Dendritic cell treated with granulocyte-macrophage colony-stimulating factor and Interleukin-4, amounts not matched to agents 40 ng/mL and 50 ng/mL, for 4 days (primary cell): Measurements from ENCODE around the gene MMP20.

Source experiments
- H3K27ac Mint-ChIP-seq: one replicate; pipeline ENCODE4 v1.8.0; 2022; ENCODE audit warnings: mild to moderate bottlenecking, mixed read lengths
- H3K27me3 Mint-ChIP-seq: one replicate; pipeline ENCODE4 v1.8.0; 2022; ENCODE audit warnings: mild to moderate bottlenecking, mixed read lengths
- H3K36me3 Mint-ChIP-seq: one replicate; pipeline ENCODE4 v1.8.0; 2022; ENCODE audit warnings: low read depth, mixed read lengths
- H3K4me1 Mint-ChIP-seq: one replicate; pipeline ENCODE4 v1.8.0; 2022; ENCODE audit warnings: low read depth, mixed read lengths
- H3K4me3 Mint-ChIP-seq: one replicate; pipeline ENCODE4 v1.8.0; 2022; ENCODE audit warnings: mild to moderate bottlenecking, moderate library complexity, mixed read lengths
- H3K9me3 Mint-ChIP-seq: one replicate; pipeline ENCODE4 v1.8.0; 2022; ENCODE audit warnings: mixed read lengths
- intact Hi-C: fragments of 100-400 bp; cut with micrococcal nuclease; formaldehyde crosslinking; loops from one replicate; pipeline ENCODE4 v1.15.0; 2022

MMP20 gene

GRCh38 chr11:102615077-102615893 is 9.8 kb downstream of the MMP20 start:
- H3K27me3 Mint-ChIP-seq, result no peaks in the 10 kb centered on the region
- H3K9me3 Mint-ChIP-seq, result no peaks in the 10 kb centered on the region
- H3K27ac Mint-ChIP-seq, result no peak overlapping the region
- H3K4me1 Mint-ChIP-seq, result no peaks in the 10 kb centered on the region
- no peaks in the 10 kb centered on the region for H3K36me3 Mint-ChIP-seq
- H3K4me3 Mint-ChIP-seq, result no peak overlapping the region
- intact Hi-C loops, result loop anchor here (10.0 kb wide), 1 partner anchor 260 kb away; no protein-coding TSS in a partner anchor

- Mint-ChIP-seq H3K27me3 (no peaks in the 10 kb centered on the region), H3K36me3 (no peaks in the 10 kb centered on the region), H3K27ac (no peak overlapping the region), H3K9me3 (no peaks in the 10 kb centered on the region), H3K4me3 (no peak overlapping the region), H3K4me1 (no peaks in the 10 kb centered on the region)
- intact Hi-C loops, result loop anchor here (10.0 kb wide), 1 partner anchor 260 kb away; no protein-coding TSS in a partner anchor
Measured at GRCh38 chr11:102614485-102614884, 10.6 kb downstream of the MMP20 start.

DNA sequence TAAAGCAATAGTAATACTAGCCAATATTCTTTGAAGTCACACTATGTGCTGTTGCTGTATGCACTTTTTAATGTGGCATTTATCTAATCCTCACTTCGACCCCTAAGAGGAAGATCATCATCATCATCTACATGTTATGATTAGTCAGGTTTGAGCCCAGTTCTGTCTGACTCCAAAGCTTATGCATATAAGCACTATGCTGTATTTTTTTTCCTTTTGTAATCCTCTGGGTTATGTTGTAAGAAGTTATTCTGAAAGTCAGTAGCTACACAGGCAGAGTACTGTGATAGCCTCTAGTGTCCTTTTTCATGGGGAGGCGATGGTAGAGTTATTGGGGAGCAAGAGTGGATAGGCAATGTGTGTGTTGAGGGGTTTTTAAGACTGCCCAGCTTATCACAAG is 11.1 kb downstream of the MMP20 start:
- Mint-ChIP-seq H3K4me1 (no peaks in the 10 kb centered on the region), H3K4me3 (no peak overlapping the region), H3K27me3 (no peaks in the 10 kb centered on the region), H3K9me3 (no peaks in the 10 kb centered on the region), H3K27ac (no peak overlapping the region), H3K36me3 (no peaks in the 10 kb centered on the region)
- intact Hi-C loops, result loop anchor here (10.0 kb wide), 1 partner anchor 259 kb away; no protein-coding TSS in a partner anchor

GRCh38 chr11:102613450-102613849 is 11.7 kb downstream of the MMP20 start:
- Mint-ChIP-seq H3K36me3 (no peaks in the 10 kb centered on the region), H3K4me3 (no peak overlapping the region), H3K4me1 (no peaks in the 10 kb centered on the region), H3K27me3 (no peaks in the 10 kb centered on the region), H3K27ac (no peak overlapping the region), H3K9me3 (no peaks in the 10 kb centered on the region)
- intact Hi-C loops, result loop anchor here (10.0 kb wide), 1 partner anchor 259 kb away; no protein-coding TSS in a partner anchor

DNA sequence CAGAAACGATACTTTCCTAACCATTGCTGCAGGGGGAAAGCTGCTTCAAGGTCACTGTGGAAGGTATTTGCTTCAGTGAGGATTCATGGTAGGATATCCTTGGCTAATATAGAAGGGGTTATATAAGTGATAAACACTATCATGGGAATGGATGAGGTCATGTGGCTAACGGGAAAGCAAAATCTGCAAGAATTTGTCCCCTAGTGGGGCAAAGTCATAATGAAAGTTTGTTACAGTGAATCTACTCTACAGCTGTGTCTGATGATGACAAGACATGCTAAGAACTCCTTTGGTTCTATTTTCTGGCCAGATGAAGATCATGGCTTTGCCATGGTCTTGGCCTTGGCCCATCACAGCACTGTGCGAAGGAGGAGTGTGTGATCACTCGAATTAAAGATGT is 13.8 kb downstream of the MMP20 start:
- H3K36me3 Mint-ChIP-seq, result no peaks in the 10 kb centered on the region
- no peaks in the 10 kb centered on the region for H3K4me1 Mint-ChIP-seq
- H3K4me3 Mint-ChIP-seq, result no peak overlapping the region
- no peaks in the 10 kb centered on the region for H3K9me3 Mint-ChIP-seq
- intact Hi-C loops, result loop anchor here (10.0 kb wide), 1 partner anchor 256 kb away; no protein-coding TSS in a partner anchor
- H3K27me3 Mint-ChIP-seq, result no peaks in the 10 kb centered on the region
- H3K27ac Mint-ChIP-seq, result no peak overlapping the region

DNA sequence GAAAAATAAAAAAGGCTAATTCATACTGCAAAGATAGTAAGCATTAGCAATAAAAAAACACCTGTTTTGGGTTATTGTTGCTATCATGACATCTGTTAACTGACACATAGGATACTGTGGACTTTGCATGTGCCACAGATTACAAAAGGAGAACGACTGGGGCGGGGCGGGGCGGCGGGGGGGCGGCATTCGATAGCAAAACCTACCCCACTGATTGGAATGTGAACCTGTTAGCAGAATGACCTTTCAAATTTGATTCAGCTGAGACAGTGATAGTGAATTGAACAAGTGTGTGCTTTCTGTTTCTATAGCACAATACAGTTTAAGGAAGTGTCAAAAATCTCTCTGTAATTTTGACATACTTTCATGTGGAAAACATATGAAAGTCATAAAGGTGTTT is 14.9 kb downstream of the MMP20 start:
- H3K4me1 Mint-ChIP-seq, result no peaks in the 10 kb centered on the region
- H3K9me3 Mint-ChIP-seq, result no peaks in the 10 kb centered on the region
- intact Hi-C loops, result loop anchor here (10.0 kb wide), 1 partner anchor 255 kb away; no protein-coding TSS in a partner anchor
- no peak overlapping the region for H3K27ac Mint-ChIP-seq
- no peak overlapping the region for H3K4me3 Mint-ChIP-seq
- no peaks in the 10 kb centered on the region for H3K27me3 Mint-ChIP-seq
- H3K36me3 Mint-ChIP-seq, result no peaks in the 10 kb centered on the region

DNA sequence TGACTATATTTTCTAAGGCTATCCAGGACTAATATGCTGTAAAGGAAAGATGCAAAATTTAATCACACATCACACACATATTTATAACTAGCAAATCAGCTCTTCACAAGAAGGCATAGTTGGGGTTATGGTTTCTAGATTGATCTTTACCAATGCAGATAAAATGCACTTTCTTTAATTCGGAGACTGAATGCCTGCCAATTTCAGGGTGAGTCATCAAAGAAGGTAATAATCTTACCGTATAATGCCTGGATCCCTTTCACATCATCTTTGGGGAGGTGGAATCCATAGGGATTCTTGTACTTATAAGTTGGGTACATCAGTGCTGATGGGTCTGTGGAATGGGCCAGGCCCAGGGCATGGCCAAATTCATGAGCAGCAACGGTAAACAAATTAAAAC is 16.4 kb downstream of the MMP20 start:
- intact Hi-C loops, result no loop called here
- no peaks in the 10 kb centered on the region for H3K27me3 Mint-ChIP-seq
- H3K36me3 Mint-ChIP-seq, result no peaks in the 10 kb centered on the region
- no peak overlapping the region for H3K27ac Mint-ChIP-seq
- H3K9me3 Mint-ChIP-seq, result no peaks in the 10 kb centered on the region
- H3K4me3 Mint-ChIP-seq, result no peak overlapping the region
- no peaks in the 10 kb centered on the region for H3K4me1 Mint-ChIP-seq

GRCh38 chr11:102604875-102605274 is 20.3 kb downstream of the MMP20 start:
- H3K27ac Mint-ChIP-seq, result no peak overlapping the region
- H3K9me3 Mint-ChIP-seq, result no peaks in the 10 kb centered on the region
- no peak overlapping the region for H3K4me3 Mint-ChIP-seq
- intact Hi-C loops, result no loop called here
- H3K4me1 Mint-ChIP-seq, result peaks cover 5% of the 10 kb centered on the region
- H3K27me3 Mint-ChIP-seq, result no peaks in the 10 kb centered on the region
- H3K36me3 Mint-ChIP-seq, result no peaks in the 10 kb centered on the region

GRCh38 chr11:102604011-102604410 is 21.1 kb downstream of the MMP20 start:
- Mint-ChIP-seq H3K4me3 (no peak overlapping the region), H3K27ac (no peak overlapping the region), H3K4me1 (peaks cover 5% of the 10 kb centered on the region), H3K9me3 (no peaks in the 10 kb centered on the region), H3K36me3 (no peaks in the 10 kb centered on the region), H3K27me3 (no peaks in the 10 kb centered on the region)
- intact Hi-C loops, result no loop called here

DNA sequence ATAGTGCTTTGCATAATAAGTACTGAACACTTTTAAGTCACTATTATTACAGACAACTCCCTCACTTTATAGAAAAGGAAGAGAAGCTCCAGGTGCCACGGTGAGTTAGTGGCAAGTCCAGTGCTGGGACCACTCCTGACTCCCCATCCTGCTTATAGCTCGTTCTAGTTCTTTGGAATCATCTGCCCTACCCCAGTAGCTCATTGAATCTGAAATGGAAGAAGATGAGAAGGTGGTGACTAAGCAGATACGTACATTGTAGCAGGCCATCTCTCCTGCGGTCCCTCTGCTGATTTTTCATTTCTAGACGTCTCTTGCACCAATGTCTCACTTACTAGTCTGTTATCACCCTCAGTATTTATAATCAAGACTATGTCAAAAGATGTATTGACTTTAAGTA is 21.6 kb downstream of the MMP20 start:
- Mint-ChIP-seq H3K27ac (no peak overlapping the region), H3K36me3 (no peaks in the 10 kb centered on the region), H3K9me3 (no peaks in the 10 kb centered on the region), H3K27me3 (no peaks in the 10 kb centered on the region), H3K4me3 (no peak overlapping the region), H3K4me1 (peaks cover 10% of the 10 kb centered on the region)
- intact Hi-C loops, result no loop called here

DNA sequence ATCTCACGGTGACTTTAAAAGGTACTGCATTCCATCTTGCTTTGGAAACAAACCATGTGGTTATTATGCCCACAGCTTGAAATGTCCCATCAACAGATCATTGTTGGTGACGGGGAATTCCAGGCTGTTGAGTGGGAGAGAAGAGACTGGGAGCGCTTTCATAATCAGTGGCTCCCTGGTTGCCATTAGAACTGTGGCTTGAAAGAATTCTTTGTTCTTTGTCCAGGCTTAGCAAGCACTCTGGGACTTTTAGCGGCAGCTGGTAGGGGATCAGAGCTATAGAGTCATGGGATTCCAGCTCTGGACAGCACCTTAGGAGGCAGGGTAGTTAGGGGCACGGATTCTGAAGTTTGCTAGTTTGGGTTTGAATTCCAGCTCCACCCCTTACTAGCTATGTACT is 22.0 kb downstream of the MMP20 start:
- Mint-ChIP-seq H3K27ac (no peak overlapping the region), H3K9me3 (no peaks in the 10 kb centered on the region), H3K4me3 (no peak overlapping the region), H3K27me3 (no peaks in the 10 kb centered on the region), H3K36me3 (no peaks in the 10 kb centered on the region), H3K4me1 (peaks cover 12% of the 10 kb centered on the region)
- intact Hi-C loops, result no loop called here

- no peak overlapping the region for H3K27ac Mint-ChIP-seq
- no peak overlapping the region for H3K4me3 Mint-ChIP-seq
- H3K36me3 Mint-ChIP-seq, result no peaks in the 10 kb centered on the region
- H3K9me3 Mint-ChIP-seq, result no peaks in the 10 kb centered on the region
- H3K4me1 Mint-ChIP-seq, result peaks cover 12% of the 10 kb centered on the region
- intact Hi-C loops, result no loop called here
- H3K27me3 Mint-ChIP-seq, result no peaks in the 10 kb centered on the region
Measured at GRCh38 chr11:102600666-102601065, 24.5 kb downstream of the MMP20 start.

DNA sequence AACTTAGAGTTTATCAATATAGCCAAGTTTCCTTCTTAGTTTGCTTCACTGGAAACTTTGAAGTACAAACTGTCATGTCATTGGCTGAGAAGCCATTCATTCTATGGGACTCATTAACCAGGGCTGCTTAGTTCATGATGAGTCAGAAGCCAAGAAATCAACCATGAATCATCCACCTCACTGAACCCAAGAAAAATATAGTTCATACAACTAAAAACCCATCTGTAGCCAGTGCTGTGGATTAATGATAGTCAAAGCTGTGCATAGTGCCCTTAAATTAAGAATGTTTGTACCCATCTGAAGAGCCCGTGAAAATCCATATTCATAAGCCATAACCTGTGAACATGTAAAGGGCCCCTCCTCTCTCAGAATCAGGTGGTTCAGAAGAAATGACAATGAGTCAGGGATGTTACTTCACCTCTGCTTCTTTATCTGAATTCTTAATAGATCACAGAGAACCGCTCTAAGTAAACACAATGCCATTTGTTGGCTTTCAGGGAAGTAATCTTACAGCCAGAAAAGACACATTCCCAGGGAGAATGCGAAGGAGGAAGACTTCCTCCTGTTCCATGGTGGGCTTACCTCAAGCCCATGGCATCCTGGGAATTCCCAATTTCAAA is 25.4 kb downstream of the MMP20 start:
- Mint-ChIP-seq H3K9me3 (no peaks in the 10 kb centered on the region), H3K4me3 (no peak overlapping the region), H3K27ac (no peak overlapping the region), H3K27me3 (no peaks in the 10 kb centered on the region), H3K4me1 (peaks cover 12% of the 10 kb centered on the region), H3K36me3 (no peaks in the 10 kb centered on the region)
- intact Hi-C loops, result no loop called here

DNA sequence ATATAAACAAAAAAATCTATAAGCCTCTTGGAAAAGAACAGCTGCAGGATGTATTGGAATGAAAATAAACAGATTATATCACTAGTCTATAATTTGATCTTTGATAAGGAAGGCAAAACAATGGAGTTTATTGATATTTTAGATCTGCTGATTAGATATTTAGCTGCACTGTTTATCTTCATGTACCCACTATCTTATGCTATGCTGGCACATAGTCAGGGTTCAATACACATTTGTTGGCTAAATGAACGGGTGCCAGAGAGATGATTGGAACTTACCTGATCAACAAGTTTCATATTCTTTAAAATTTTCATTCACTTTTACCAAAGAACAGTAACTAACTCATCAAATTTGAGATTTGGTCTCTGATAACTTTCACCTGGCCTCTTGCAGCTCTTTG is 26.9 kb downstream of the MMP20 start:
- Mint-ChIP-seq H3K4me3 (no peak overlapping the region), H3K27ac (no peak overlapping the region), H3K9me3 (no peaks in the 10 kb centered on the region), H3K36me3 (no peaks in the 10 kb centered on the region), H3K4me1 (peaks cover 12% of the 10 kb centered on the region), H3K27me3 (no peaks in the 10 kb centered on the region)
- intact Hi-C loops, result no loop called here
